Vagina (tissue), 2 donors: ENCODE measurements around the gene SNX27.

Experiments
- CTCF ChIP-seq, 3 experiments: fragments of 450-650 bp in 2 of 3; fragments of 200-600 bp in 1 of 3; sonication (generic) in 1 of 3; IDR thresholded peaks; one replicate each; pipeline ENCODE4 v1.5.1; 2017 to 2019; ENCODE audit warnings: antibody characterized with exemption in 3 of 3, mild to moderate bottlenecking in 2 of 3, moderate library complexity in 2 of 3
- POLR2A ChIP-seq, 2 donors: fragments of 450-650 bp; IDR thresholded peaks; one replicate each; pipeline ENCODE4 v1.6.1; 2017; ENCODE audit warnings: antibody characterized with exemption in 2 of 2, mild to moderate bottlenecking in 2 of 2, moderate library complexity in 2 of 2
- POLR2AphosphoS5 ChIP-seq, 2 donors: sonication (generic); formaldehyde crosslinking; IDR thresholded peaks; one replicate each; pipeline ENCODE4 v1.9.0; 2017; ENCODE audit warnings: antibody characterized with exemption in 2 of 2, mild to moderate bottlenecking in 2 of 2, low read depth in 1 of 2; ENCODE audit not compliant: insufficient read depth in 1 of 2

GRCh38 chr1:151720554-151720953 lies 108.7 kb downstream of the SNX27 start:
- TF ChIP-seq CTCF (IDR thresholded peaks at IDR 0.05), result no peak
- TF ChIP-seq POLR2AphosphoS5 (IDR thresholded peaks at IDR 0.05; ENCODE audit: insufficient read depth in 1 of 2, low read depth in 1 of 2), result no peak
- TF ChIP-seq POLR2A (IDR thresholded peaks at IDR 0.05), result no peak
